H1 (cell line): ENCODE results near the gene OAT. TPM values are rescaled to one million over a fixed set of nuclear protein-coding genes. Genes with fewer than 3 reads are reported as not detected.

Source experiments
- CTCF ChIA-PET: fragments of 300-600 bp; sonication (Branson Sonifier 250); formaldehyde crosslinking; loops from one replicate; lab custom pipeline; 2021; ENCODE audit not compliant: partially characterized antibody; lab: Charles Lee
- POLR2A ChIA-PET: fragments of 300-600 bp; sonication (Branson Sonifier 250); formaldehyde crosslinking; loops from one replicate; lab custom pipeline; 2021; ENCODE audit warnings: inconsistent platforms; ENCODE audit not compliant: partially characterized antibody; lab: Charles Lee
- DNase-seq, 2 experiments: peaks; one replicate each; pipeline versions ENCODE4 v3.0.0 to v3.0.0-alpha.2; 2010 to 2022; ENCODE audit warnings: low spot score in 2 of 2, low read depth in 1 of 2, mixed read lengths in 1 of 2
- FAIRE-seq: peaks from 2 replicates; lab custom pipeline; 2011; peaks lifted over from hg19 to GRCh38; lab: Jason Lieb, UNC
- H2AFZ ChIP-seq: 2 replicates; pipeline ENCODE4 v1.8.1; 2012; ENCODE audit warnings: low read length, inconsistent platforms
- H2AK5ac ChIP-seq: 2 replicates; pipeline ENCODE4 v1.6.1; 2013; ENCODE audit warnings: low read depth, low read length
- H2BK120ac ChIP-seq: replicated peaks from 2 replicates; pipeline ENCODE3; 2013; ENCODE audit warnings: low read depth, low read length, inconsistent platforms
- H2BK12ac ChIP-seq: 2 replicates; pipeline ENCODE4 v1.6.1; 2013; ENCODE audit warnings: low read depth, low read length
- H2BK15ac ChIP-seq: 2 replicates; pipeline ENCODE4 v1.6.1; 2013; ENCODE audit warnings: low read length
- H2BK20ac ChIP-seq: 2 replicates; pipeline ENCODE4 v1.6.1; 2013; ENCODE audit warnings: low read length
- H2BK5ac ChIP-seq: 2 replicates; pipeline ENCODE4 v1.6.1; 2013; ENCODE audit warnings: low read depth, low read length
- H3K14ac ChIP-seq: 2 replicates; pipeline ENCODE4 v1.6.1; 2013; ENCODE audit warnings: inconsistent platforms; ENCODE audit not compliant: insufficient read length
- H3K18ac ChIP-seq: 2 replicates; pipeline ENCODE4 v1.6.1; 2013; ENCODE audit warnings: low read length; ENCODE audit errors: extremely low read depth
- H3K23ac ChIP-seq: 2 replicates; pipeline ENCODE4 v1.6.1; 2013; ENCODE audit warnings: inconsistent platforms; ENCODE audit not compliant: insufficient read length
- H3K23me2 ChIP-seq: 2 replicates; pipeline ENCODE4 v1.6.1; 2013; ENCODE audit warnings: low read depth, low read length
- H3K27ac ChIP-seq: 2 replicates; pipeline ENCODE4 v1.6.1; 2011; ENCODE audit warnings: low read depth, low read length, inconsistent platforms
- H3K27me3 ChIP-seq, 4 experiments: replicated peaks in 1 of 4; 1 replicate in 1 of 4; 2 replicates in 3 of 4; pipeline versions ENCODE4 v1.6.1 to v1.8.1; 2011 to 2013; ENCODE audit warnings: low read length in 3 of 4, mild to moderate bottlenecking in 3 of 4, inconsistent platforms in 2 of 4, mixed read lengths in 2 of 4, moderate library complexity in 1 of 4; ENCODE audit not compliant: control insufficient read depth in 3 of 4, insufficient read depth in 3 of 4; ENCODE audit errors: extremely low read depth in 1 of 4
- H3K36me3 ChIP-seq, 4 experiments: 2 replicates each; pipeline versions ENCODE4 v1.6.1 to v1.8.1; 2011 to 2013; ENCODE audit warnings: mild to moderate bottlenecking in 4 of 4, low read length in 3 of 4, moderate library complexity in 2 of 4, control low read depth in 1 of 4, inconsistent platforms in 1 of 4; ENCODE audit not compliant: insufficient read depth in 4 of 4, control insufficient read depth in 2 of 4
- H3K4ac ChIP-seq: replicated peaks from 2 replicates; pipeline ENCODE3; 2013; ENCODE audit warnings: low read length, low read depth, mixed read lengths, inconsistent platforms; ENCODE audit not compliant: insufficient read length
- H3K4me1 ChIP-seq, 4 experiments: replicated peaks in 1 of 4; 1 replicate in 1 of 4; 2 replicates in 3 of 4; pipeline versions ENCODE4 v1.6.1 to v1.8.1; 2011 to 2013; ENCODE audit warnings: low read length in 3 of 4, inconsistent platforms in 2 of 4, mixed read lengths in 1 of 4; ENCODE audit not compliant: insufficient read depth in 4 of 4, control insufficient read depth in 3 of 4
- H3K4me2 ChIP-seq, 2 experiments: 2 replicates each; pipeline versions ENCODE4 v1.6.1 to v1.8.1; 2011 to 2013; ENCODE audit warnings: low read depth in 2 of 2, low read length in 2 of 2, control low read depth in 1 of 2, inconsistent platforms in 1 of 2, mild to moderate bottlenecking in 1 of 2; ENCODE audit not compliant: insufficient read depth in 1 of 2
- H3K4me3 ChIP-seq, 4 experiments: fragments of 200-600, 300-600 bp in 1 of 4; sonication (generic), shearing (Covaris generic), sonication (Bioruptor Twin) in 1 of 4; 2 replicates each; pipeline versions ENCODE4 v1.5.1 to v1.8.1; 2011 to 2016; ENCODE audit warnings: low read length in 4 of 4, low read depth in 3 of 4, control low read depth in 2 of 4, inconsistent platforms in 2 of 4, mild to moderate bottlenecking in 2 of 4, mixed read lengths in 1 of 4, moderate library complexity in 1 of 4; ENCODE audit not compliant: insufficient read depth in 2 of 4; ENCODE audit errors: extremely low read depth in 1 of 4
- H3K56ac ChIP-seq: replicated peaks from 2 replicates; pipeline ENCODE3; 2013; ENCODE audit warnings: low read depth, mild to moderate bottlenecking, mixed read lengths, low read length, inconsistent platforms; ENCODE audit not compliant: insufficient read length
- H3K79me1 ChIP-seq: 2 replicates; pipeline ENCODE4 v1.6.1; 2013; ENCODE audit warnings: low read depth, low read length, control low read depth
- H3K79me2 ChIP-seq, 2 experiments: 2 replicates each; pipeline versions ENCODE4 v1.6.1 to v1.8.1; 2012 to 2013; ENCODE audit warnings: low read length in 2 of 2, mild to moderate bottlenecking in 2 of 2, inconsistent platforms in 1 of 2; ENCODE audit not compliant: insufficient read depth in 2 of 2, control insufficient read depth in 1 of 2
- H3K9ac ChIP-seq, 4 experiments: replicated peaks in 1 of 4; 1 replicate in 1 of 4; 2 replicates in 3 of 4; pipeline versions ENCODE4 v1.6.1 to v1.8.1; 2011 to 2013; ENCODE audit warnings: low read depth in 3 of 4, low read length in 3 of 4, control low read depth in 2 of 4, mild to moderate bottlenecking in 2 of 4, moderate library complexity in 2 of 4, inconsistent platforms in 1 of 4; ENCODE audit errors: extremely low read depth in 1 of 4
- H3K9me3 ChIP-seq, 2 experiments: 2 replicates each; pipeline versions ENCODE4 v1.6.1 to v1.8.1; 2012 to 2013; ENCODE audit warnings: mild to moderate bottlenecking in 2 of 2, moderate library complexity in 2 of 2, control low read depth in 1 of 2, inconsistent platforms in 1 of 2, low read depth in 1 of 2, low read length in 1 of 2, mixed read lengths in 1 of 2; ENCODE audit not compliant: insufficient read depth in 2 of 2
- H4K20me1 ChIP-seq, 2 experiments: replicated peaks in 1 of 2; 2 replicates each; pipeline versions ENCODE3 to v1.8.1; 2011 to 2013; ENCODE audit warnings: inconsistent platforms in 2 of 2, low read length in 2 of 2, mild to moderate bottlenecking in 1 of 2; ENCODE audit not compliant: insufficient read depth in 2 of 2, control insufficient read depth in 1 of 2
- H4K5ac ChIP-seq: 2 replicates; pipeline ENCODE4 v1.6.1; 2013; ENCODE audit warnings: low read length, low read depth, mixed read lengths, inconsistent platforms; ENCODE audit not compliant: insufficient read length
- H4K8ac ChIP-seq: 2 replicates; pipeline ENCODE4 v1.8.0; 2013; ENCODE audit warnings: mild to moderate bottlenecking, moderate library complexity, low read length, inconsistent platforms; ENCODE audit not compliant: insufficient read depth; ENCODE audit errors: extremely low read depth
- H4K91ac ChIP-seq: replicated peaks from 2 replicates; pipeline ENCODE3; 2013; ENCODE audit warnings: low read length, mixed read lengths, inconsistent platforms; ENCODE audit not compliant: insufficient read length
- GABPA ChIP-seq: IDR thresholded peaks from 2 replicates; pipeline ENCODE4 v1.6.1; 2011; ENCODE audit warnings: mild to moderate bottlenecking, low read length, moderate library complexity, borderline replicate concordance; ENCODE audit not compliant: insufficient read depth
- SP1 ChIP-seq: IDR thresholded peaks from 2 replicates; pipeline ENCODE4 v1.6.1; 2011; ENCODE audit warnings: low read depth, low read length
- WGBS, 2 experiments: shearing (Covaris generic) in 1 of 2; methylation state at CpG; one replicate each; pipeline versions ENCODE4 v1.1.6 to v1.1.7; 2013 to 2015; ENCODE audit warnings: low lambda C conversion rate in 2 of 2, mixed read lengths in 2 of 2, inconsistent platforms in 1 of 2, low coverage in 1 of 2, missing lambda C conversion rate in 1 of 2; ENCODE audit not compliant: insufficient replicate concordance in 2 of 2, insufficient coverage in 1 of 2, insufficient read length in 1 of 2; ENCODE audit errors: extremely low coverage in 1 of 2, missing lambda C conversion rate in 1 of 2; 5-methylcytosine and 5-hydroxymethylcytosine counted together
- polyA plus RNA-seq, 7 experiments: library from polyadenylated mRNA; depleted of rRNA in 3 of 7; stranded (reverse) in 5 of 7; unstranded in 2 of 7; fragments of >200 nt in 5 of 7; fragments of 200-250 nt in 2 of 7; gene quantifications; 1 replicate in 5 of 7; 2 replicates in 1 of 7; 4 replicates in 1 of 7; pipeline versions ENCODE4 v1.2.1 to v1.2.3, GENCODE V29; 2011 to 2013; ENCODE audit warnings: missing spikeins in 2 of 7, mixed read lengths in 2 of 7
- total RNA-seq: library from RNA; stranded (reverse); fragmentation: NEBNext Ultra II Directional; extraction: Animal tissue kit (Norgen Biotek cat#: 25700); gene quantifications from 2 replicates; pipeline ENCODE4 v1.2.1, GENCODE V29; 2021

OAT gene
- total and polyA plus RNA-seq, 2 of the 8 experiments (the other 6 are each of a cell fraction or from before 2014, with no cell fraction given) = 67.8 to 121 TPM

DNA sequence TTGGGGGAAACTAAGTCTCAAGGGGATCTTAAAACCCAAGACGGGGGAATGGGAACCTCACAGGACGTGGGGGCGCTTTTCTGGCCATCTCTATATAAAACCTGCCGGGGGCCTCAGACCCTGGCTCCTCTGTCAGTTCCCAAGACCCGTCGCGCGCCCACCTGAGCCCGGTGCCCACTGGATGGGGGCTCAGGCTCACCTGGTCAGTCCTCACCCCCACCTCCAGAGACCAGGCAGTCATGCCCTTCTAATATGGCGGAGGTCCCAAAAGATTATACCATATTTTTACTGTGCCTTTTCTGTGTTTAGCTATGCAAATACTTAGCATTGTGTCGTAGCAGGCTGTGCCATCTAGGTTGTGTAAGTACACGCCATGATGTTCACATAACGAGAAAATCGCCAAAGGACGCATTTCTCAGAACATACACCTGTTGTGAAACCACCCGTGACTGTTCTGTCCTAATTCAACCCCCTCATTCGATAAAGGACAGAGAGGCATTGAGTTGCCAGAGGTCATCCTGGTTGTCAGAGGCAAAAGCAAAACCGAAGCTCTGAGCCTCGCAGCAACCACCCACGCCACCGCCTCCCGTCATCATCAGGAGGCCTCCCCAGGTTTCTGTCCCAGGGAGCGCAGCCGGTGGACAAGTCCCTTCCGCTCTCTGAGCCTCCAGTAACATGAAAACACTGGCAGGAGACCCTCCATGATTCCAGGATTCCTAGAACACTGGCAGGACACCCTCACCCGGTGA lies 28.9 kb downstream of the OAT start:
- H4K20me1 ChIP-seq = no peaks in the 10 kb centered on the region
- H3K56ac ChIP-seq = no peak overlapping the region
- H3K23ac ChIP-seq = no peak overlapping the region
- peak overlapping the region; percentile 91; the same call in 1 of the 2 replicates for H2AFZ ChIP-seq
- H3K27ac ChIP-seq = no peak overlapping the region
- no peaks in the 10 kb centered on the region for H3K36me3 ChIP-seq
- POLR2A ChIA-PET = interaction anchor here (1.0 kb wide), 1 partner anchor 29 kb away, joined by 3 read pairs; no protein-coding TSS in a partner anchor
- CTCF ChIA-PET = interaction anchor here (0.7 to 4.9 kb wide), 36 partner anchors 8 to 417 kb away, joined by 3 to 79 read pairs (median 5); no protein-coding TSS in a partner anchor
- H3K23me2 ChIP-seq = peaks cover 2% of the 10 kb centered on the region; the same call in 1 of the 2 replicates
- no peaks in the 10 kb centered on the region for H3K9me3 ChIP-seq
- H2BK15ac ChIP-seq = no peak overlapping the region
- H3K79me1 ChIP-seq = no peaks in the 10 kb centered on the region
- TF ChIP-seq GABPA (0 out of 2 replicates have a peak, but pooled peaks have one; percentile 2), SP1 (no peak)
- H3K27me3 ChIP-seq = peaks cover 0 to 6% (median 5%) of the 10 kb centered on the region in 4 experiments; a peak in 5 of 7 replicates
- no peak overlapping the region for H2BK5ac ChIP-seq
- no peaks in the 10 kb centered on the region for H3K79me2 ChIP-seq
- H3K18ac ChIP-seq = no peak overlapping the region
- no peak overlapping the region for H2AK5ac ChIP-seq
- peak overlapping the region; percentile 15 for H4K5ac ChIP-seq
- FAIRE-seq = no peak
- no peak for DNase-seq
- 87% methylated on average over 26 of the region's 26 CpGs; no CpG with 5 or more reads in 1 of the 2 experiments for WGBS, 2 experiments
- H3K4ac ChIP-seq = no peak overlapping the region
- H2BK120ac ChIP-seq = no peak overlapping the region
- no peak overlapping the region for H4K91ac ChIP-seq
- peak overlapping the region in 2 of 4 experiments; percentile 14 to 61; a peak in 3 of 8 replicates for H3K4me3 ChIP-seq
- no peak overlapping the region for H2BK20ac ChIP-seq
- peaks cover under 1 to 8% (median 4%) of the 10 kb centered on the region in 4 experiments; a peak in 6 of 7 replicates for H3K4me1 ChIP-seq
- 0 out of 2 replicates have a peak overlapping the region, but pooled peaks have one; percentile 27 for H2BK12ac ChIP-seq
- no peak overlapping the region for H3K9ac ChIP-seq
- no peak overlapping the region for H3K14ac ChIP-seq
- peak overlapping the region in 1 of 2 experiments; percentile 82; a peak in 3 of 4 replicates for H3K4me2 ChIP-seq
- H4K8ac ChIP-seq = peak overlapping the region; percentile 80; the same call in 1 of the 2 replicates
